ENCODE results near the gene ATP6V1B1.

Gene ATP6V1B1

GRCh38 chr2:70927138-70927537 lies 8.6 kb upstream of the ATP6V1B1 start:
- no peak for DNase-seq (ENCODE audit: low spot score)

GRCh38 chr2:70927641-70928040 lies 8.1 kb upstream of the ATP6V1B1 start:
- no peak for DNase-seq (ENCODE audit: low spot score)

- no peak for DNase-seq (ENCODE audit: low spot score)
Observed at GRCh38 chr2:70928366-70928765, 7.3 kb upstream of the ATP6V1B1 start.

GRCh38 chr2:70930371-70931329 lies 5.0 kb upstream of the ATP6V1B1 start:
- DNase-seq (ENCODE audit: low spot score) = no peak

GRCh38 chr2:70931376-70932000 lies 4.2 kb upstream of the ATP6V1B1 start:
- no peak for DNase-seq (ENCODE audit: low spot score)

GRCh38 chr2:70932631-70933230 lies 3.0 kb upstream of the ATP6V1B1 start:
- DNase-seq (ENCODE audit: low spot score) = no peak

GRCh38 chr2:70934981-70935380 lies 719 bp upstream of the ATP6V1B1 start:
- no peak for DNase-seq (ENCODE audit: low spot score)

GRCh38 chr2:70936165-70936978 lies 672 bp downstream of the ATP6V1B1 start:
- DNase-seq (ENCODE audit: low spot score) = no peak

- DNase-seq (ENCODE audit: low spot score) = no peak
Observed at GRCh38 chr2:70936979-70937811, 1.5 kb downstream of the ATP6V1B1 start.

- no peak for DNase-seq (ENCODE audit: low spot score)
Observed at GRCh38 chr2:70937866-70938585, 2.3 kb downstream of the ATP6V1B1 start.

GRCh38 chr2:70938586-70938950 lies 2.9 kb downstream of the ATP6V1B1 start:
- DNase-seq (ENCODE audit: low spot score) = no peak

- DNase-seq (ENCODE audit: low spot score) = no peak
Observed at GRCh38 chr2:70939001-70939838, 3.5 kb downstream of the ATP6V1B1 start.

- no peak for DNase-seq (ENCODE audit: low spot score)
Observed at GRCh38 chr2:70939839-70940580, 4.3 kb downstream of the ATP6V1B1 start.

- DNase-seq (ENCODE audit: low spot score) = no peak
Observed at GRCh38 chr2:70941186-70941585, 5.5 kb downstream of the ATP6V1B1 start.

GRCh38 chr2:70941701-70942100 lies 6.0 kb downstream of the ATP6V1B1 start:
- DNase-seq (ENCODE audit: low spot score) = no peak

- DNase-seq (ENCODE audit: low spot score) = no peak
Observed at GRCh38 chr2:70942396-70943204, 6.9 kb downstream of the ATP6V1B1 start.

- no peak for DNase-seq (ENCODE audit: low spot score)
Observed at GRCh38 chr2:70943205-70943871, 7.6 kb downstream of the ATP6V1B1 start.

All from RKO (cell line).